ENCODE results near the gene GRK6.

DNA sequence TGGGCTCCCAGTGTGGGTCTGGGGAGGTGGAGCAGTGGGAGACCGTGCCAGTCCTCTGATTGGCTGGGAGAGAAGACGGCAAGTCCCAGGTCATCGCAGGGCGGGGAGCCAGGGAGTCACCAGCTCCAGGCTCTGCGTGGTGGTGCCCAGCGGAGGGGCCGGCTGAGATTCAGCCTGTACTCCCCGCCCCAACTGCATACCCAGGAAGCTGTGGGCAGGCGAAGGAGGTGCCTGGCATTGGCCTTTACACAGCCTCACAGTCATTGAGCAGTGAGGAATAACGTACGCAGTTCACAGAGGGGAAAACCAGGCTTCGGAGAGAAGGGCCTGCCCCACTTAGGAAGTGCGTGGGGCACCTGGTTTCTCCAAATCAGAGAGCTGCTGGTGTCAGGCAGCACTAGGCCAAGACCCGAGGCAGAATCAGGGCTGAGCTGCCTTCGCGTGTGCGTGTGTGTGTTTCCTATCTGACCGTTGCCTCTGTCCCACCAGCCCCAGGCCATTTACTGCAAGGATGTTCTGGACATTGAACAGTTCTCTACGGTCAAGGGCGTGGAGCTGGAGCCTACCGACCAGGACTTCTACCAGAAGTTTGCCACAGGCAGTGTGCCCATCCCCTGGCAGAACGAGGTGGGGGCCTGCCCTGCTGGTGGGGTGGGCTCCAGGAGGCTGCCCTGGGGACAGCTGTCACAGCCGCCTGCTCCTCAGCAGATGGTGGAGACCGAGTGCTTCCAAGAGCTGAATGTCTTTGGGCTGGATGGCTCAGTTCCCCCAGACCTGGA, 13.9 kb downstream of the GRK6 start:
- TF ChIP-seq, protein P1, sequence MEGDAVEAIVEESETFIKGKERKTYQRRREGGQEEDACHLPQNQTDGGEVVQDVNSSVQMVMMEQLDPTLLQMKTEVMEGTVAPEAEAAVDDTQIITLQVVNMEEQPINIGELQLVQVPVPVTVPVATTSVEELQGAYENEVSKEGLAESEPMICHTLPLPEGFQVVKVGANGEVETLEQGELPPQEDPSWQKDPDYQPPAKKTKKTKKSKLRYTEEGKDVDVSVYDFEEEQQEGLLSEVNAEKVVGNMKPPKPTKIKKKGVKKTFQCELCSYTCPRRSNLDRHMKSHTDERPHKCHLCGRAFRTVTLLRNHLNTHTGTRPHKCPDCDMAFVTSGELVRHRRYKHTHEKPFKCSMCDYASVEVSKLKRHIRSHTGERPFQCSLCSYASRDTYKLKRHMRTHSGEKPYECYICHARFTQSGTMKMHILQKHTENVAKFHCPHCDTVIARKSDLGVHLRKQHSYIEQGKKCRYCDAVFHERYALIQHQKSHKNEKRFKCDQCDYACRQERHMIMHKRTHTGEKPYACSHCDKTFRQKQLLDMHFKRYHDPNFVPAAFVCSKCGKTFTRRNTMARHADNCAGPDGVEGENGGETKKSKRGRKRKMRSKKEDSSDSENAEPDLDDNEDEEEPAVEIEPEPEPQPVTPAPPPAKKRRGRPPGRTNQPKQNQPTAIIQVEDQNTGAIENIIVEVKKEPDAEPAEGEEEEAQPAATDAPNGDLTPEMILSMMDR (IDR thresholded peaks at IDR 0.05; ENCODE audit: low read length), result no peak
- no peak for TF ChIP-seq EZH2 (optimal IDR thresholded peaks at IDR 0.05; ENCODE audit: low read depth, low read length)
